H9 (cell line): ENCODE measurements around the gene BSPRY. TPM values are rescaled to one million over a fixed set of nuclear protein-coding genes. Genes with fewer than 3 reads are reported as not detected.

Experiments
- DNase-seq: peaks from one replicate; pipeline ENCODE4 v3.0.0-alpha.2; 2017
- H2AFZ ChIP-seq: one replicate; pipeline ENCODE4 v1.6.1; 2013; ENCODE audit warnings: mild to moderate bottlenecking, low read length, control low read depth, moderate library complexity
- H2AK5ac ChIP-seq: 2 replicates; pipeline ENCODE4 v1.6.1; 2013; ENCODE audit warnings: low read length, control low read depth, mixed read lengths; ENCODE audit not compliant: insufficient read length
- H2BK120ac ChIP-seq: one replicate; pipeline ENCODE4 v1.6.1; 2013; ENCODE audit warnings: low read depth, mild to moderate bottlenecking, low read length, control low read depth, inconsistent platforms; ENCODE audit not compliant: poor library complexity, severe bottlenecking
- H2BK12ac ChIP-seq: 2 replicates; pipeline ENCODE4 v1.6.1; 2013; ENCODE audit warnings: low read length, control low read depth, mixed read lengths, low read depth; ENCODE audit not compliant: insufficient read length
- H2BK15ac ChIP-seq: 2 replicates; pipeline ENCODE4 v1.6.1; 2013; ENCODE audit warnings: low read depth, low read length, control low read depth
- H2BK20ac ChIP-seq: one replicate; pipeline ENCODE4 v1.6.1; 2013; ENCODE audit warnings: low read depth, mild to moderate bottlenecking, low read length, control low read depth, inconsistent platforms; ENCODE audit not compliant: poor library complexity, severe bottlenecking
- H2BK5ac ChIP-seq: 2 replicates; pipeline ENCODE4 v1.6.1; 2013; ENCODE audit warnings: low read length, control low read depth, mixed read lengths; ENCODE audit not compliant: insufficient read length
- H3K14ac ChIP-seq: 2 replicates; pipeline ENCODE4 v1.6.1; 2013; ENCODE audit warnings: low read length, control low read depth; ENCODE audit not compliant: insufficient read depth
- H3K18ac ChIP-seq: 2 replicates; pipeline ENCODE4 v1.6.1; 2013; ENCODE audit warnings: low read depth, mild to moderate bottlenecking, mixed read lengths, low read length, control low read depth; ENCODE audit not compliant: insufficient read length
- H3K23ac ChIP-seq: 2 replicates; pipeline ENCODE4 v1.6.1; 2013; ENCODE audit warnings: low read length, control low read depth, mixed read lengths, low read depth; ENCODE audit not compliant: insufficient read length
- H3K23me2 ChIP-seq: 2 replicates; pipeline ENCODE4 v1.6.1; 2013; ENCODE audit warnings: low read depth, mild to moderate bottlenecking, mixed read lengths, low read length, control low read depth; ENCODE audit not compliant: insufficient read length, poor library complexity, severe bottlenecking
- H3K27ac ChIP-seq: 2 replicates; pipeline ENCODE4 v1.5.1; 2013; ENCODE audit warnings: low read length, control low read depth, mixed read lengths, low read depth; ENCODE audit not compliant: insufficient read length
- H3K27me3 ChIP-seq: 2 replicates; pipeline ENCODE4 v1.6.1; 2013; ENCODE audit warnings: low read length, control low read depth, inconsistent platforms; ENCODE audit not compliant: insufficient read depth
- H3K4ac ChIP-seq: 2 replicates; pipeline ENCODE4 v1.6.1; 2013; ENCODE audit warnings: low read depth, mild to moderate bottlenecking, control low read depth, inconsistent platforms, low read length, moderate library complexity
- H3K4me1 ChIP-seq: 2 replicates; pipeline ENCODE4 v1.6.1; 2013; ENCODE audit warnings: low read length, control low read depth, inconsistent platforms; ENCODE audit not compliant: insufficient read depth
- H3K4me2 ChIP-seq: 2 replicates; pipeline ENCODE4 v1.6.1; 2013; ENCODE audit warnings: low read length, control low read depth, mixed read lengths; ENCODE audit not compliant: insufficient read length, insufficient read depth
- H3K56ac ChIP-seq: 2 replicates; pipeline ENCODE4 v1.6.1; 2013; ENCODE audit warnings: low read depth, mild to moderate bottlenecking, mixed read lengths, low read length, control low read depth; ENCODE audit not compliant: insufficient read length
- H3K79me1 ChIP-seq: 2 replicates; pipeline ENCODE4 v1.6.1; 2013; ENCODE audit warnings: low read depth, mild to moderate bottlenecking, moderate library complexity, low read length, control low read depth, inconsistent platforms; ENCODE audit not compliant: insufficient read depth, poor library complexity, severe bottlenecking
- H3K79me2 ChIP-seq: 2 replicates; pipeline ENCODE4 v1.6.1; 2013; ENCODE audit warnings: low read length, control low read depth, inconsistent platforms; ENCODE audit not compliant: insufficient read depth
- H3K9ac ChIP-seq: 2 replicates; pipeline ENCODE4 v1.6.1; 2013; ENCODE audit warnings: low read length, control low read depth, mixed read lengths; ENCODE audit not compliant: insufficient read length; ENCODE audit errors: extremely low read depth
- H3K9me3 ChIP-seq: one replicate; pipeline ENCODE4 v1.6.1; 2013; ENCODE audit warnings: low read depth, low read length, inconsistent platforms; ENCODE audit not compliant: control insufficient read depth
- H3T11ph ChIP-seq: one replicate; pipeline ENCODE4 v1.6.1; 2013; ENCODE audit warnings: mild to moderate bottlenecking, low read length, control low read depth, inconsistent platforms
- H4K20me1 ChIP-seq: one replicate; pipeline ENCODE4 v1.6.1; 2013; ENCODE audit not compliant: control insufficient read depth, insufficient read length, insufficient read depth
- H4K5ac ChIP-seq: 2 replicates; pipeline ENCODE4 v1.6.1; 2013; ENCODE audit warnings: low read depth, mild to moderate bottlenecking, mixed read lengths, low read length, control low read depth; ENCODE audit not compliant: insufficient read length
- H4K8ac ChIP-seq: replicated peaks from 2 replicates; pipeline ENCODE4 v1.6.1; 2013; ENCODE audit warnings: low read length, control low read depth, mixed read lengths, low read depth; ENCODE audit not compliant: insufficient read length
- H4K91ac ChIP-seq: 2 replicates; pipeline ENCODE4 v1.6.1; 2013; ENCODE audit warnings: low read depth, mild to moderate bottlenecking, moderate library complexity, mixed read lengths, low read length, control low read depth; ENCODE audit not compliant: insufficient read length
- H3K27ac Mint-ChIP-seq, 3 experiments: 2 replicates in 2 of 3; 3 replicates in 1 of 3; pipeline ENCODE4 v1.8.0; 2020 to 2021; ENCODE audit warnings: mixed read lengths in 3 of 3, mild to moderate bottlenecking in 1 of 3, moderate library complexity in 1 of 3
- H3K27me3 Mint-ChIP-seq: 2 replicates; pipeline ENCODE4 v1.8.0; 2021; ENCODE audit warnings: low read depth, mild to moderate bottlenecking, moderate library complexity, mixed read lengths
- H3K36me3 Mint-ChIP-seq, 3 experiments: 2 replicates in 2 of 3; 3 replicates in 1 of 3; pipeline ENCODE4 v1.8.0; 2020 to 2021; ENCODE audit warnings: low read depth in 3 of 3, mixed read lengths in 3 of 3; ENCODE audit not compliant: insufficient read depth in 1 of 3
- H3K4me1 Mint-ChIP-seq, 2 experiments: 2 replicates each; pipeline ENCODE4 v1.8.0; 2020; ENCODE audit warnings: mixed read lengths in 2 of 2
- H3K4me3 Mint-ChIP-seq, 2 experiments: 2 replicates in 1 of 2; 3 replicates in 1 of 2; pipeline ENCODE4 v1.8.0; 2020 to 2021; ENCODE audit warnings: mild to moderate bottlenecking in 2 of 2, mixed read lengths in 2 of 2, moderate library complexity in 1 of 2
- H3K9me3 Mint-ChIP-seq, 2 experiments: 2 replicates in 1 of 2; 3 replicates in 1 of 2; pipeline ENCODE4 v1.8.0; 2020; ENCODE audit warnings: mild to moderate bottlenecking in 2 of 2, mixed read lengths in 2 of 2, moderate library complexity in 1 of 2
- CTCF ChIP-seq: fragments of 200-600 bp; sonication (generic); conservative IDR thresholded peaks from 3 replicates; pipeline ENCODE4 v1.8.0; 2021; ENCODE audit warnings: antibody characterized with exemption, mild to moderate bottlenecking
- WGBS: extraction: QIAGEN DNeasy Blood & Tissue Kit; methylation state at CpG from one replicate; pipeline ENCODE4 v1.1.7; 2013; ENCODE audit warnings: missing lambda C conversion rate, low lambda C conversion rate, mixed read lengths; ENCODE audit not compliant: insufficient read length; ENCODE audit errors: extremely low coverage; 5-methylcytosine and 5-hydroxymethylcytosine counted together
- total RNA-seq: library from RNA; stranded (reverse); gene quantifications from 2 replicates; pipeline ENCODE4 v1.2.1, GENCODE V29; 2021

BSPRY gene
- total RNA-seq, 1 experiment from 2014 or later = 4.5 TPM

- H3K4me2 ChIP-seq = no peak overlapping the region
- no peak overlapping the region for H3K27ac ChIP-seq
- Mint-ChIP-seq H3K27me3 (no peaks in the 10 kb centered on the region), H3K27ac (peak overlapping the region in 1 of 3 experiments; percentile 28; a peak in 1 of 7 replicates), H3K4me1 (peaks cover 8 to 19% of the 10 kb centered on the region in 2 experiments), H3K36me3 (peaks cover 0 to 30% (median 22%) of the 10 kb centered on the region in 3 experiments; a peak in 6 of 7 replicates), H3K9me3 (no peaks in the 10 kb centered on the region), H3K4me3 (no peak overlapping the region)
- H4K20me1 ChIP-seq = no peaks in the 10 kb centered on the region
- no peak overlapping the region for H3K4ac ChIP-seq
- DNase-seq = no peak
- no peak overlapping the region for H4K5ac ChIP-seq
- no peak overlapping the region for H2BK12ac ChIP-seq
- no peak overlapping the region for H3T11ph ChIP-seq
- peaks cover 3% of the 10 kb centered on the region for H3K23me2 ChIP-seq
- H2AFZ ChIP-seq = no peak overlapping the region
- H3K14ac ChIP-seq = no peak overlapping the region
- WGBS = no CpG with 5 or more reads among the region's 8 CpGs
- no peak overlapping the region for H3K56ac ChIP-seq
- H3K79me1 ChIP-seq = no peaks in the 10 kb centered on the region
- no peak overlapping the region for H2BK20ac ChIP-seq
- H3K18ac ChIP-seq = no peak overlapping the region
- no peaks in the 10 kb centered on the region for H3K79me2 ChIP-seq
- no peak overlapping the region for H2BK5ac ChIP-seq
- H3K9ac ChIP-seq = no peak overlapping the region
- H2BK120ac ChIP-seq = no peak overlapping the region
- no peak overlapping the region for H4K91ac ChIP-seq
- no peak for TF ChIP-seq CTCF
- no peaks in the 10 kb centered on the region for H3K9me3 ChIP-seq
- H3K27me3 ChIP-seq = no peaks in the 10 kb centered on the region
- no peak overlapping the region for H2AK5ac ChIP-seq
- H2BK15ac ChIP-seq = no peak overlapping the region
- H3K23ac ChIP-seq = no peak overlapping the region
- H4K8ac ChIP-seq = no peak overlapping the region
- H3K4me1 ChIP-seq = no peaks in the 10 kb centered on the region
Observed at GRCh38 chr9:113370806-113371325, 21.5 kb downstream of the BSPRY start.
